ENCODE results near the gene MLST8. TPM values are rescaled to one million over a fixed set of nuclear protein-coding genes. Genes with fewer than 3 reads are reported as not detected.

MLST8 gene
- total RNA-seq, 2 donors from 2014 or later = 35.6 to 45.0 TPM

- Histone ChIP-seq H3K27ac (no peak overlapping the region), H3K4me1 (peaks cover 0 to 6% of the 10 kb centered on the region in 2 donors), H3K4me3 (no peak overlapping the region), H3K36me3 (peaks cover 72% of the 10 kb centered on the region), H3K9me3 (no peaks in the 10 kb centered on the region), H3K27me3 (no peaks in the 10 kb centered on the region)
- no peak for TF ChIP-seq CTCF (IDR thresholded peaks at IDR 0.05)
- no peak for DNase-seq (ENCODE audit: low spot score)
Measured at GRCh38 chr16:2230376-2230775, 25.1 kb downstream of the MLST8 start.

GRCh38 chr16:2231016-2231931 is 26.0 kb downstream of the MLST8 start:
- Histone ChIP-seq H3K27ac (no peak overlapping the region), H3K4me3 (no peak overlapping the region), H3K4me1 (peaks cover 0 to 7% of the 10 kb centered on the region in 2 donors), H3K9me3 (no peaks in the 10 kb centered on the region), H3K36me3 (peaks cover 77% of the 10 kb centered on the region), H3K27me3 (no peaks in the 10 kb centered on the region)
- DNase-seq (ENCODE audit: low spot score) = no peak
- TF ChIP-seq CTCF (IDR thresholded peaks at IDR 0.05) = no peak

GRCh38 chr16:2232094-2232990 is 27.1 kb downstream of the MLST8 start:
- TF ChIP-seq CTCF (IDR thresholded peaks at IDR 0.05) = no peak
- H3K36me3 ChIP-seq = peaks cover 77% of the 10 kb centered on the region
- H3K4me1 ChIP-seq = peaks cover 0 to 17% of the 10 kb centered on the region in 2 donors
- no peak overlapping the region for H3K27ac ChIP-seq
- H3K27me3 ChIP-seq = no peaks in the 10 kb centered on the region
- no peaks in the 10 kb centered on the region for H3K9me3 ChIP-seq
- no peak overlapping the region for H3K4me3 ChIP-seq
- DNase-seq (ENCODE audit: low spot score) = no peak

- H3K27me3 ChIP-seq = no peaks in the 10 kb centered on the region
- H3K9me3 ChIP-seq = no peaks in the 10 kb centered on the region
- no peak for TF ChIP-seq CTCF (IDR thresholded peaks at IDR 0.05)
Measured at GRCh38 chr16:2233046-2233775, 28.0 kb downstream of the MLST8 start.

More at GRCh38 chr16:2233046-2233775, 28.0 kb downstream of the MLST8 start:
- Histone ChIP-seq H3K4me3 (no peak overlapping the region), H3K4me1 (peaks cover 0 to 25% of the 10 kb centered on the region in 2 donors), H3K27ac (no peak overlapping the region), H3K36me3 (peaks cover 76% of the 10 kb centered on the region)
- DNase-seq (ENCODE audit: low spot score) = no peak
